Measurements from ENCODE around the gene TSSK6.

Gene TSSK6

GRCh38 chr19:19504754-19505668 is 10.3 kb downstream of the TSSK6 start:
- H3K9me3 ChIP-seq = no peaks in the 10 kb centered on the region
- DNase-seq = no peak
- H3K36me3 ChIP-seq = peaks cover 51% of the 10 kb centered on the region
- H3K4me3 ChIP-seq (ENCODE audit: low read depth, low read length) = no peak overlapping the region
- TF ChIP-seq CTCF (IDR thresholded peaks at IDR 0.05; ENCODE audit: low read depth, low read length) = no peak
- no peaks in the 10 kb centered on the region for H3K4me1 ChIP-seq
- no peaks in the 10 kb centered on the region for H3K27me3 ChIP-seq

GRCh38 chr19:19502808-19503602 is 12.3 kb downstream of the TSSK6 start:
- DNase-seq = no peak
- no peaks in the 10 kb centered on the region for H3K27me3 ChIP-seq
- H3K36me3 ChIP-seq = peaks cover 71% of the 10 kb centered on the region

GRCh38 chr19:19502281-19502680 is 13.1 kb downstream of the TSSK6 start:
- Histone ChIP-seq H3K4me1 (no peaks in the 10 kb centered on the region), H3K36me3 (peaks cover 76% of the 10 kb centered on the region), H3K27me3 (no peaks in the 10 kb centered on the region), H3K9me3 (no peaks in the 10 kb centered on the region), H3K4me3 (ENCODE audit: low read depth, low read length) (no peak overlapping the region)
- TF ChIP-seq CTCF (IDR thresholded peaks at IDR 0.05; ENCODE audit: low read depth, low read length) = no peak
- DNase-seq = no peak

More at GRCh38 chr19:19502808-19503602, 12.3 kb downstream of the TSSK6 start:
- H3K9me3 ChIP-seq = no peaks in the 10 kb centered on the region
- TF ChIP-seq CTCF (IDR thresholded peaks at IDR 0.05; ENCODE audit: low read depth, low read length) = no peak
- H3K4me3 ChIP-seq (ENCODE audit: low read depth, low read length) = no peak overlapping the region
- no peaks in the 10 kb centered on the region for H3K4me1 ChIP-seq

GRCh38 chr19:19501798-19502197 is 13.6 kb downstream of the TSSK6 start:
- DNase-seq = no peak

GRCh38 chr19:19500975-19501644 is 14.2 kb downstream of the TSSK6 start:
- peaks cover 81% of the 10 kb centered on the region for H3K36me3 ChIP-seq
- no peak for DNase-seq
- no peaks in the 10 kb centered on the region for H3K9me3 ChIP-seq
- H3K27me3 ChIP-seq = no peaks in the 10 kb centered on the region
- TF ChIP-seq CTCF (IDR thresholded peaks at IDR 0.05; ENCODE audit: low read depth, low read length) = no peak
- H3K4me1 ChIP-seq = no peaks in the 10 kb centered on the region
- no peak overlapping the region for H3K4me3 ChIP-seq (ENCODE audit: low read depth, low read length)

More at GRCh38 chr19:19501798-19502197, 13.6 kb downstream of the TSSK6 start:
- peaks cover 78% of the 10 kb centered on the region for H3K36me3 ChIP-seq
- TF ChIP-seq CTCF (IDR thresholded peaks at IDR 0.05; ENCODE audit: low read depth, low read length) = no peak
- H3K4me3 ChIP-seq (ENCODE audit: low read depth, low read length) = no peak overlapping the region
- no peaks in the 10 kb centered on the region for H3K9me3 ChIP-seq
- no peaks in the 10 kb centered on the region for H3K27me3 ChIP-seq
- no peaks in the 10 kb centered on the region for H3K4me1 ChIP-seq
